NCI-H1694 treated with DMSO at 0.1 percent for 48 hours (cell line): ENCODE measurements around the gene PRDM15.

ENCODE experiments used
- DNase-seq: peaks from one replicate; lab custom pipeline; 2025; lab: John Stamatoyannopoulos, UW

The PRDM15 gene

GRCh38 chr21:41823906-41824305, 55.2 kb downstream of the PRDM15 start:
- DNase-seq, result no peak

- DNase-seq, result no peak
Observed at GRCh38 chr21:41823166-41823565, 56.0 kb downstream of the PRDM15 start.

DNA sequence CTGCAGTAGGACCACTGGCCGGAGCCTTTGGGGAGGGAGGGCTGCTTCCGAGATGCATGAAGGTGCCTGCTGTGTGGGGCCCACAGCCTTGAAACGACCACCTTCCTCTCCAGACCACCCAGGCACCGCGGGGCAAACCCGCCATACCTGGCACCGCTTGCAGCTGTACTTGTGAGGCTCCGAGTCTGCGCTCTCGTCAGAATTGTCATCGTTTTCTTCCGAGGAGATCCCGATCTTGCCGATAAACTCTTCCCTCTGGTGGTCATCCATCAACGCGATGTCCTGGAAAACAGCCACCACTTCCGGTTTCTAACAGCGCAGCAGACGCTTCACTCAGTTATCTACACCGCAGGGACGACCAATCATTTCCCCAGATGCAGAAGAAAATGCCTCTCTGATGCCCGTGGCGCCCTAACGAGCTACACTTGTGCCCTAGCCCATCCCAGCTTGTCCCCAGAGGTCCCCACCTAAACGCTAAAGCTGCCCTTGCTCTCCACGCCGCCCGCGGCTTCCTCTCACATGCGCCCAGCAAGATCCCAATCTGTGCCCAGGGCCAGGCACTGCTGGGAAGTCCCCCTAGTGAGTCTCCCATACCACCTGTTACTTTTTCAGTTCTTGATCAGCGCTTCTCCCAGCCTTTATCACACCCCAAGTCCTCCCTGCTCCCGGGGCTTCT, 57.2 kb downstream of the PRDM15 start:
- DNase-seq, result no peak

GRCh38 chr21:41821081-41821755, 57.9 kb downstream of the PRDM15 start:
- DNase-seq, result no peak

- no peak for DNase-seq
Observed at GRCh38 chr21:41820384-41821080, 58.6 kb downstream of the PRDM15 start.

DNA sequence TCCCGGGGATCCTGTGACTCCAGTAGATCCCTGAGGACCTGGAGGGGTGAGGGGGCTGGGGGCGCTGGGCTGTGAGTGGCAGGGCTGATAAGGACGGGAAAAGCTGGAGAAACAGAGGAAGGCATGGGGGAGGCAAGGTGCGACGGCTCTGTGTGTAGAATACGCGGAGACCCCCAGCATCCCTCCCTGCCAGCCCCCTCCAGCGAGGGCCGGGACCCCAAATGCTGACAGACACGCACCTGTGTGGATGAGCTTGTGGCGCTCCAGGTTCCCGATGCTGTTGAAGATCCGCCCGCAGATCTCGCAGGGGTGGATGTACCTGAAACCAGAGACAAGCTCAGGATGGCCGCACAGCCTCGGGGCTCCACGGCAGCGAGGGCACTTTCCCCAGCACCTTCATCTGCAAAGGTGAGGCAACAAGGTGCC, 59.3 kb downstream of the PRDM15 start:
- DNase-seq, result no peak

- DNase-seq, result no peak
Observed at GRCh38 chr21:41819236-41819855, 59.8 kb downstream of the PRDM15 start.

DNA sequence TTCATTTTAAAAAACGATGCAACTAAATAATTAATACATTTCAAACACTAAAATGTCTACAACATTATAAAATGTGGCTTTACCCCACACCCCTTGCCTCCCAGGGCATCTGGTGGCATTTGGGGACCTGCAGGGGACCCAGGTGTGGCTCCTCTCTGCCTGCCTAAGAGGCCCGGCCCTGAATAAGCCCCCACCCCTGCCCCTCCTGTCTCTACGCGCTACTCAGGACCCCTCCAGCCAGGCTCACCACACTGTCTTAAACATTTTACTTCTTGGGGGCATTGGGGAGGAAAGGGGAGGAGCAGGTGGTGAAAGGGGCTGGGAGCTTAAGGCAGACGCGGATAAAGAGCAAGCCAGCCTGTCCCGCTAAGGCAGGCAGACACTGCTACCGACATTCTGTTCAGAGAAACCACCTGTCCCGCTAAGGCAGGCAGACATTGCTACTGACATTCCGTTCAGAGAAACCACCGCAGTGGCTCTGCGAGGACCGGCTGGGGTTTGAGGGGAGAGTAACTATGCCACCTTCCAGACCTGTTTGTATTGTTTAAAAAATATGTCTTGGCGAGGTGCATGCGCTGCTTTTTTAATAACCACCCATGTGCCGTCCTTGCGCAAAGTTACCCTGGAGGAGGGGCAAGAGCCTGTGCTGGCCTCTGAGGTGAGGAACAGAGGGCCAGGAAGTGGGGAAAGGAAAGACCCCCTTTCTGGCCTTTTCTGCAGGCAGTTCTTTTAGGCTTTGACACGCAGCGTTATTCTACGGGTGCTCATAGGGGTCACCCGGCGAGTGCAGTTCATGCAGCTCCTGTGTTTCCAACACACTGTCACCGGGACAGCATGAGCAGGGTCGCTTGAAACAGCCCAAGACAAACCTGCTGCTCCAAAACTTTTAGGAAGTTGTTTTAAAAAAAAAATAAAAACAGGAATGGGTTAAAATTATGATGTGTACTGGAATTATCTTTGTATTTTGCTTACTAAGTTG, 61.0 kb downstream of the PRDM15 start:
- DNase-seq, result no peak

- DNase-seq, result peak; percentile 10
Observed at GRCh38 chr21:41817228-41817627, 61.9 kb downstream of the PRDM15 start.

GRCh38 chr21:41816583-41817165, 62.5 kb downstream of the PRDM15 start:
- DNase-seq, result peak; percentile 8

DNA sequence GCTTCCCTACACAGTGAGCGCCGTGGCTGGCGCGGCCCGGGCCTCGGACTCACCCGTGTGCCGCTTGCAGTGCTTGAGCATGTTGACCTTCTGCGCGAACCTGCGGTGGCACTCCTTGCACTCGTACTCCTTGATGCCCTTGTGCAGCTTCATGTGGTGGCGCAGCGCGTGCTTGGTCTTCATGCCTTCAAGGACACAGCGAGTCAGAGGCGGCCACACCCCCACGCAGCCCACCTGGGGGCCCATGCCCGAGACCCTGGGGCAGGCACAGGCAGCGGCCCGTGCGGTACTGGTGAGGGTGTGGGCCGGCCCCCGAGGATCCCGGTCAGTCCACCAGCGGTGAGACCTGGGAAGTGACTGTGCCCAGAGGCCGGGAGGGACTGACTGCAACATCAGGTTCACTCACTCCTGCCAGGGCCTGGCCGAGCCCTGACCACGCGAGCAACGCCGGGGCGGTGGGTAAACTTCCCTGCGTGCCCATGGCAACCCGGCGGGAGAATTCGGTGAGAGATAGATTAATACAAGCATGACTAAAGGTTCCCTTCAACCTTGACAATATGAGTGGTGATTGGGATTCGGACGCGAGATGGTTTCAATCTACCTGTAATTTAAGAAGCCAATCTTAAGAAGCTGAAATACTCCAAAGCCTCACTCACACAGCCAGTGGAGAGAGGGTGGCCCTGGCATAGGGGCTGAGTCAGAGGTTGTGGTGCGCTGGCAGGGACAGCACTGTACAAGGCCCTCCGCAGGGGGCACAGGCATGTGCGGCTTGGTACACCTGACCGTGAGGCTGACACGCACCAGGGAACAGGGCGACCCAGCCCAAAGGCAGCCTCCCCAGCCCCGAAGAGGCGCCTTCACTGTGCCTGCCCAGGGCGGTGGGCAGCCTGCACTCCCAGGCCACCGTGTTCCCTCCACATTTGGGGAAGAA, 63.2 kb downstream of the PRDM15 start:
- DNase-seq, result no peak

- DNase-seq, result no peak
Observed at GRCh38 chr21:41813226-41813625, 65.9 kb downstream of the PRDM15 start.

DNA sequence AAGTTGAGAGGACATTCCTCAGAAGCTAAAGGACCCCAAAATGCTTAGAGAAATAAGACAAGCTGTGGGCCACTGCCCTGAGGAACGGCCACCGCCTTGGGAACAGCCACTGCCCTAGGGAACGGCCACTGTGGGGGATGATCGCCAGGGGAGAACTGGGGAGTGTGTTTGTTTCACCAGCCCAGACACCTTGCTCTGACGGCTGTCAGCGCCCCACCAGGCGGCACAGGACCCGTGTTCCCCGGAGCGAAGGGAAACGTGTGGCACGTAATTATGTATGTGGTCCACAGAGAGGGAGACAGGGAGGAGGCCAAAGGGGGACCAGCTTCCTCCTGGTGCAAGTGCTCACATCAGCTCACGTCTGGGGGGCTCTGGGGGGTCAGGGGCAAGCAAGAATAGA, 66.5 kb downstream of the PRDM15 start:
- DNase-seq, result no peak

- DNase-seq, result no peak
Observed at GRCh38 chr21:41810597-41810932, 68.6 kb downstream of the PRDM15 start.

- no peak for DNase-seq
Observed at GRCh38 chr21:41809891-41810596, 69.1 kb downstream of the PRDM15 start.

DNA sequence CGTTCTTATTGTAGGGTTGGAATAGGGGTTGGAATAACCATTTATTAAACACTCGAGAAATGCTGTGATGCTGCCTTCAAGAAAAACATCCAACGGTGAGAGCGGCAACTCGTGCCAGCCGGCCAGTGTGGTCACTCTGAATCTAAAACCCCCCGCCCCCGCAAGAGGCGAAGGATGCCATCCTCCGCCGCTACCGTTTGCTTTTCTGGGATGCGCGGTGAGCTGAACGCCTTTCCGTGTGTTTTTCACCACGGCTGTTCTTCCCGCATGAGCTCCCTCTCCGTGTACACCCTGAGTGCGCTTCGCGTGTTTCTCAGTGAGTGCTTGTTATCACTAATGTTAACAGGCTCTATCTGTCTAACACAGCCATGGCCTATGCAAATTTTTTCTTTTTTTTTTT, 70.3 kb downstream of the PRDM15 start:
- no peak for DNase-seq

- DNase-seq, result no peak
Observed at GRCh38 chr21:41808094-41808493, 71.0 kb downstream of the PRDM15 start.

- no peak for DNase-seq
Observed at GRCh38 chr21:41806773-41807172, 72.4 kb downstream of the PRDM15 start.

GRCh38 chr21:41805643-41806042, 73.5 kb downstream of the PRDM15 start:
- DNase-seq, result no peak

DNA sequence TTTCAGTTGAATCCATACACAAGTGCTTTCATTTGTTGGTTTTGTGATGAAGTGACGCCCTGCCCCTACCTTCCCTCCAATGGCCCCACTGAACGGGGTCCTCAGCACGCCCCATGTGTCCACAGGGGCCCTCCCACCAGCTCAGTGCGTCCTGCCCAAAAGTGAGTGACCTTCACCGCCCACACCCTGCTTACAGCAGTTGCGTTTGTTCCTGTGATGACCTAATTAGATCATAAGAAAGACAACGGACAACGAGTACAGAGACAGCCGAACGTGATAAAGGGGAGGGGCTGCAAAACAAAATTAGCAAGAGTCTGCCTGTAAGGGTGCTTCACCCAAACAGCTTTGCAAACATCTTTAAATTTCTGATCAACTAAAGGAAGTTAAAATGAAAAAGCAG, 74.1 kb downstream of the PRDM15 start:
- no peak for DNase-seq
